NCI-H2227 (cell line): ENCODE data around the gene C3orf52.

Experiments
- DNase-seq: peaks from one replicate; lab custom pipeline; 2025; ENCODE audit not compliant: unreplicated experiment; lab: John Stamatoyannopoulos, UW

C3orf52 gene

GRCh38 chr3:112134335-112135124, 48.3 kb downstream of the C3orf52 start:
- DNase-seq = no peak

GRCh38 chr3:112136046-112136445, 49.9 kb downstream of the C3orf52 start:
- no peak for DNase-seq

GRCh38 chr3:112136959-112137693, 50.9 kb downstream of the C3orf52 start:
- peak; percentile 26 for DNase-seq

- DNase-seq = no peak
Observed at GRCh38 chr3:112137781-112138180, 51.6 kb downstream of the C3orf52 start.

GRCh38 chr3:112138219-112138969, 52.2 kb downstream of the C3orf52 start:
- DNase-seq = no peak

- DNase-seq = no peak
Observed at GRCh38 chr3:112140584-112140983, 54.4 kb downstream of the C3orf52 start.

- no peak for DNase-seq
Observed at GRCh38 chr3:112141293-112141692, 55.1 kb downstream of the C3orf52 start.

GRCh38 chr3:112143251-112143650, 57.1 kb downstream of the C3orf52 start:
- DNase-seq = no peak

- DNase-seq = no peak
Observed at GRCh38 chr3:112143689-112144088, 57.5 kb downstream of the C3orf52 start.

GRCh38 chr3:112149136-112149535, 62.9 kb downstream of the C3orf52 start:
- no peak for DNase-seq

GRCh38 chr3:112167758-112168157, 81.6 kb downstream of the C3orf52 start:
- no peak for DNase-seq
